Glutamatergic neuron (in vitro differentiated cells): ENCODE results near the gene GRIN1. TPM values are rescaled to one million over a fixed set of nuclear protein-coding genes. Genes with fewer than 3 reads are reported as not detected.

Source experiments
- DNase-seq: peaks from one replicate; pipeline ENCODE4 v3.0.0; 2022
- H3K27ac Mint-ChIP-seq: one replicate; pipeline ENCODE4 v1.8.0; 2020; ENCODE audit warnings: mild to moderate bottlenecking, mixed read lengths, inconsistent platforms; ENCODE audit not compliant: unreplicated experiment
- H3K27me3 Mint-ChIP-seq: one replicate; pipeline ENCODE4 v1.8.0; 2020; ENCODE audit warnings: mild to moderate bottlenecking, moderate library complexity, mixed read lengths, inconsistent platforms; ENCODE audit not compliant: unreplicated experiment
- H3K36me3 Mint-ChIP-seq: one replicate; pipeline ENCODE4 v1.8.0; 2020; ENCODE audit warnings: mild to moderate bottlenecking, mixed read lengths, inconsistent platforms; ENCODE audit not compliant: unreplicated experiment
- H3K4me1 Mint-ChIP-seq: one replicate; pipeline ENCODE4 v1.8.0; 2020; ENCODE audit warnings: mild to moderate bottlenecking, low read depth, mixed read lengths, inconsistent platforms; ENCODE audit not compliant: unreplicated experiment
- H3K4me3 Mint-ChIP-seq: one replicate; pipeline ENCODE4 v1.8.0; 2020; ENCODE audit warnings: mild to moderate bottlenecking, mixed read lengths, inconsistent platforms; ENCODE audit not compliant: unreplicated experiment
- H3K9me3 Mint-ChIP-seq: one replicate; pipeline ENCODE4 v1.8.0; 2020; ENCODE audit warnings: mild to moderate bottlenecking, moderate library complexity, mixed read lengths, inconsistent platforms; ENCODE audit not compliant: unreplicated experiment
- CTCF ChIP-seq: fragments of 200-600 bp; sonication (generic); IDR thresholded peaks from one replicate; pipeline ENCODE4 v1.5.0; 2021; ENCODE audit not compliant: partially characterized antibody, unreplicated experiment
- total RNA-seq: library from RNA; stranded (reverse); fragmentation: NEBNext Ultra II Directional; extraction: Animal tissue kit (Norgen Biotek cat#: 25700); gene quantifications from one replicate; pipeline ENCODE4 v1.2.1, GENCODE V29; 2021; ENCODE audit not compliant: unreplicated experiment

Gene GRIN1
- total RNA-seq, 1 donor from 2014 or later: 5.5 TPM

DNA sequence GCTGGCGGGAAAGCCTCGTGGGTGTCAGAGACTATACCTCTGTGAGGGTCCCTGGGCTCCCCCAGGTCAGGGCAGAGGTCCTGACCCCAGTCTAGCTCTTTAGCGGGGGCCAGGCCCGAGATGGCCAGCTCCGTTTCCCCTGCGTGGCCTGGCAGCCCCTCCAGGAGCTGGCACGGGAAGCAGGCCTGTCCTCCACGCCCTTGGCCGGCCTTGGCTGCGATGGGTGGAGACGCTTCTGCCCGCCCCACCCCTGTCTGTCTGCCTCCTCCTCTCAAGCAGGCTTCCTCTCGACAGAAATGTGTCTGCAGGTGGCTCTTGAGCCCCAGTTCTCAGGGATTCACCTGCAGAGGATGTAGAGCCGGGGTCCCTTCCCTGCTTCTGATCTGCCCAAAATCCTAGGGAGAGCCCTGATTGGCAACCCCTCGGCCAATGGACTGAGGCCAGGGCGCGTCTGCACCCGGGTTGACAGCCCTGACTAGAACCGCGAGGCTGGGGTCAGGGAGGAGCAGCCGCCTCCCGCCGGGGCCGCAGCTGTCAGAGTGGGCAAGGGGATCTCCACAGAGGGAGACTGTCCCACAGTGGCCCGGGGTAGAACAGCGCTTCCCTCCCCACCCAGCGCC is 2.6 kb upstream of the GRIN1 start:
- no peak overlapping the region for H3K27ac Mint-ChIP-seq
- no peak for TF ChIP-seq CTCF
- H3K4me1 Mint-ChIP-seq: peaks cover 7% of the 10 kb centered on the region
- H3K9me3 Mint-ChIP-seq: peaks cover 11% of the 10 kb centered on the region
- peaks cover 24% of the 10 kb centered on the region for H3K27me3 Mint-ChIP-seq
- H3K4me3 Mint-ChIP-seq: no peak overlapping the region
- DNase-seq: no peak
- no peaks in the 10 kb centered on the region for H3K36me3 Mint-ChIP-seq

DNA sequence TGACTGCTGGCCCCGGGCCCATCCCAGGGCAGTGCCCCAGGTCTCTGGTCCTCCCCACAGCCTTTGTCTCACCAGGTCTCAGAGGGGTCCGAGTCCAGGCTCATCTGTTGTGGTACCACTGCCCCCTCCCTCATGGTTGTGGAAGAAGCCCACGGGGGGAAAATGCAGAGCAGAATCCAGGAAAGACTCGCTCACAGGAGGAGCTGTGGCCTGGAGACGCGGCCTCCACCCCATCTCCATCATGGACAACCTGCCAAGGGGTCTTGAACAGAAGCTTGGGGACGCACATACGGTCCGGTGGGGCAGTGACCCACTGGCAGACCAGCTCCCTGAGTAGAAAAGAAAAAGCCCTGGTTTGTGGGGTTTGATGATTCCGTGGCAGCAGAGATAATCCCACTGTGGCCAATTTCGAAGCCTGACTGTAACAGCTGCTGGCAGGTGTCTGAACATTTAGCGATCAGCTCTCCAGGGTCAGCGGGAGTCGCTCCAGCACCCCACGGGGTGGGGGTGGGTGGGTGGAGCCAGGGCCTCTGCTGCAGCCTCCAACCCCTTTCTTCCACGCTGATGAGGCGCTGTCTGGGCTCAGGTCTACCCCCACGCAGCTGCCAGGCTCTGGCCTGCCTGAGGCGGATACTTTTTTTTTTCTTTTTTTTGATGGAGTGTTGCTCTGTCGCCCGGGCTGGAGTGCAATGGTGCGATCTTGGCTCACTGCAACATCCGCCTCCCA is 1.9 kb upstream of the GRIN1 start:
- TF ChIP-seq CTCF: no peak
- Mint-ChIP-seq H3K36me3 (no peaks in the 10 kb centered on the region), H3K4me3 (no peak overlapping the region), H3K27ac (peak overlapping the region; percentile 73), H3K4me1 (peaks cover 7% of the 10 kb centered on the region), H3K27me3 (peaks cover 27% of the 10 kb centered on the region), H3K9me3 (peaks cover 11% of the 10 kb centered on the region)
- DNase-seq: peak; percentile 56

- peaks cover 7% of the 10 kb centered on the region for H3K4me1 Mint-ChIP-seq
- H3K27me3 Mint-ChIP-seq: peaks cover 31% of the 10 kb centered on the region
- peak overlapping the region; percentile 81 for H3K4me3 Mint-ChIP-seq
- TF ChIP-seq CTCF: no peak
- peaks cover 9% of the 10 kb centered on the region for H3K9me3 Mint-ChIP-seq
- no peaks in the 10 kb centered on the region for H3K36me3 Mint-ChIP-seq
- DNase-seq: peak; percentile 80
- H3K27ac Mint-ChIP-seq: peak overlapping the region; percentile 22
Observed at GRCh38 chr9:137138058-137138721, 764 bp upstream of the GRIN1 start.

- Mint-ChIP-seq H3K27me3 (peaks cover 34% of the 10 kb centered on the region), H3K4me1 (peaks cover 7% of the 10 kb centered on the region), H3K9me3 (peaks cover 9% of the 10 kb centered on the region), H3K4me3 (peak overlapping the region; percentile 87), H3K27ac (no peak overlapping the region), H3K36me3 (no peaks in the 10 kb centered on the region)
- no peak for DNase-seq
- no peak for TF ChIP-seq CTCF
Observed at GRCh38 chr9:137139468-137140150, 655 bp downstream of the GRIN1 start.
